Upper lobe of left lung (tissue), 6 donors: Measurements from ENCODE around the gene IKZF3. TPM values are rescaled to one million over a fixed set of nuclear protein-coding genes. Genes with fewer than 3 reads are reported as not detected.

Experiments used
- ATAC-seq, 2 donors: fragments of 200-7000 bp; cut with Tn5 transposase; one replicate each; pipeline ENCODE4 v1.9.1; 2022; ENCODE audit warnings: mild to moderate bottlenecking in 2 of 2, moderate library complexity in 2 of 2; ENCODE audit not compliant: low FRiP score in 2 of 2
- DNase-seq, 2 donors: peaks; one replicate each; pipeline ENCODE4 v3.0.0-alpha.2; 2019 to 2020
- H3K27ac ChIP-seq, 4 donors: fragments of 200-600 bp; sonication (generic); one replicate each; pipeline ENCODE4 v1.5.1; 2016 to 2019
- H3K27me3 ChIP-seq, 4 donors: fragments of 200-600 bp; sonication (generic); one replicate each; pipeline ENCODE4 v1.5.1; 2017 to 2019
- H3K36me3 ChIP-seq, 4 donors: fragments of 200-600 bp; sonication (generic); one replicate each; pipeline ENCODE4 v1.5.1; 2016 to 2019
- H3K4me1 ChIP-seq, 4 donors: fragments of 200-600 bp; sonication (generic); one replicate each; pipeline ENCODE4 v1.5.1; 2018 to 2019
- H3K4me3 ChIP-seq, 4 donors: fragments of 200-600 bp; sonication (generic); one replicate each; pipeline ENCODE4 v1.5.1; 2017 to 2019; ENCODE audit warnings: mild to moderate bottlenecking in 2 of 4, moderate library complexity in 1 of 4
- H3K9me3 ChIP-seq, 4 donors: fragments of 200-600 bp; sonication (generic); one replicate each; pipeline ENCODE4 v1.5.1; 2018 to 2019
- CTCF ChIP-seq, 6 experiments: fragments of 450-650 bp in 4 of 6; fragments of 200-600 bp in 2 of 6; sonication (generic) in 2 of 6; IDR thresholded peaks; one replicate each; pipeline ENCODE4 v1.5.1; 2016 to 2019; ENCODE audit warnings: antibody characterized with exemption in 6 of 6
- EP300 ChIP-seq, 4 donors: sonication (generic); formaldehyde crosslinking; IDR thresholded peaks; one replicate each; pipeline ENCODE4 v1.5.1; 2017; ENCODE audit warnings: antibody characterized with exemption in 4 of 4, control low read depth in 2 of 4
- POLR2A ChIP-seq, 4 donors: fragments of 450-650 bp; IDR thresholded peaks; one replicate each; pipeline ENCODE4 v1.5.1; 2016 to 2017; ENCODE audit warnings: antibody characterized with exemption in 4 of 4, mild to moderate bottlenecking in 2 of 4
- POLR2AphosphoS5 ChIP-seq, 2 donors: sonication (generic); formaldehyde crosslinking; IDR thresholded peaks; one replicate each; pipeline ENCODE4 v1.5.1; 2017; ENCODE audit warnings: antibody characterized with exemption in 2 of 2
- WGBS, 2 donors: methylation state at CpG; one replicate each; pipeline ENCODE4 v1.1.5; 2017 to 2018; 5-methylcytosine and 5-hydroxymethylcytosine counted together
- total RNA-seq, 6 donors: library from RNA; depleted of rRNA in 4 of 6; stranded (reverse); fragments of >200 nt in 4 of 6; gene quantifications; one replicate each; pipeline versions ENCODE4 v1.1.0 to v1.2.1, GENCODE V29; 2016 to 2021
- donor health status: DM: no; HTN: no; CAD: no; lungs with moderate emphysema.
- donor health status: DM: no; HTN: yes; CAD: no; lungs with severe emphysema.

The IKZF3 gene
- total RNA-seq, 6 donors from 2014 or later: 2.2 to 14.9 (median 4.9) TPM

GRCh38 chr17:39777534-39778365, 86.4 kb downstream of the IKZF3 start:
- 45 to 56% methylated on average over 11 of the region's 11 CpGs for WGBS, 2 donors
- Histone ChIP-seq H3K27me3 (no peaks in the 10 kb centered on the region), H3K4me3 (peak overlapping the region in 3 of 4 donors; percentile 12 to 29 (median 27)), H3K36me3 (no peaks in the 10 kb centered on the region), H3K4me1 (peaks cover 12 to 20% (median 17%) of the 10 kb centered on the region in 4 donors), H3K27ac (peak overlapping the region; percentile 8 to 36 (median 29)), H3K9me3 (no peaks in the 10 kb centered on the region)
- ATAC-seq (no peak), DNase-seq (no peak)
- peak in 1 of 4 donors; percentile 31 for TF ChIP-seq POLR2A (IDR thresholded peaks at IDR 0.05)
- TF ChIP-seq EP300 (IDR thresholded peaks at IDR 0.05): no peak
- no peak for TF ChIP-seq POLR2AphosphoS5 (IDR thresholded peaks at IDR 0.05)
- no peak for TF ChIP-seq CTCF (IDR thresholded peaks at IDR 0.05)

GRCh38 chr17:39776252-39776651, 87.9 kb downstream of the IKZF3 start:
- Histone ChIP-seq H3K9me3 (no peaks in the 10 kb centered on the region), H3K27me3 (no peaks in the 10 kb centered on the region), H3K36me3 (no peaks in the 10 kb centered on the region), H3K4me3 (peak overlapping the region in 3 of 4 donors; percentile 1 to 29 (median 27)), H3K4me1 (peaks cover 0 to 13% (median 7%) of the 10 kb centered on the region in 4 donors), H3K27ac (peak overlapping the region in 2 of 4 donors; percentile 37 to 46)
- DNase-seq: no peak
- no peak for ATAC-seq
- TF ChIP-seq CTCF (IDR thresholded peaks at IDR 0.05) (no peak), EP300 (IDR thresholded peaks at IDR 0.05) (no peak), POLR2AphosphoS5 (IDR thresholded peaks at IDR 0.05) (no peak), POLR2A (IDR thresholded peaks at IDR 0.05) (no peak)

- 83 to 87% methylated on average over 2 of the region's 2 CpGs for WGBS, 2 donors
- no peak for ATAC-seq
- Histone ChIP-seq H3K36me3 (no peaks in the 10 kb centered on the region), H3K9me3 (no peaks in the 10 kb centered on the region), H3K4me3 (peak overlapping the region in 1 of 4 donors; percentile 27), H3K4me1 (peaks cover 0 to 7% (median 0%) of the 10 kb centered on the region in 4 donors), H3K27ac (peak overlapping the region in 2 of 4 donors; percentile 0 to 30), H3K27me3 (no peaks in the 10 kb centered on the region)
- DNase-seq: no peak
- no peak for TF ChIP-seq POLR2AphosphoS5 (IDR thresholded peaks at IDR 0.05)
- TF ChIP-seq POLR2A (IDR thresholded peaks at IDR 0.05): no peak
- TF ChIP-seq EP300 (IDR thresholded peaks at IDR 0.05): no peak
- TF ChIP-seq CTCF (IDR thresholded peaks at IDR 0.05): no peak
Measured at GRCh38 chr17:39775031-39775430, 89.1 kb downstream of the IKZF3 start.

- no peaks in the 10 kb centered on the region for H3K36me3 ChIP-seq
- peaks cover 0 to 7% (median 0%) of the 10 kb centered on the region in 4 donors for H3K4me1 ChIP-seq
- no peak overlapping the region for H3K4me3 ChIP-seq
- no peaks in the 10 kb centered on the region for H3K27me3 ChIP-seq
- 87 to 89% methylated on average over 4 of the region's 4 CpGs for WGBS, 2 donors
- H3K9me3 ChIP-seq: no peaks in the 10 kb centered on the region
- peak overlapping the region in 2 of 4 donors; percentile 6 to 62 for H3K27ac ChIP-seq
- TF ChIP-seq POLR2A (IDR thresholded peaks at IDR 0.05) (no peak), EP300 (IDR thresholded peaks at IDR 0.05) (no peak), POLR2AphosphoS5 (IDR thresholded peaks at IDR 0.05) (no peak)
- ATAC-seq: no peak
- no peak for DNase-seq
Measured at GRCh38 chr17:39774047-39774446, 90.1 kb downstream of the IKZF3 start.

- DNase-seq (no peak), ATAC-seq (no peak)
- H3K9me3 ChIP-seq: no peaks in the 10 kb centered on the region
- no peak overlapping the region for H3K4me3 ChIP-seq
- H3K4me1 ChIP-seq: peaks cover 0 to 7% (median 0%) of the 10 kb centered on the region in 4 donors
- no peaks in the 10 kb centered on the region for H3K36me3 ChIP-seq
- H3K27me3 ChIP-seq: no peaks in the 10 kb centered on the region
- WGBS, 2 donors: 78 to 86% methylated on average over 7 of the region's 7 CpGs
- H3K27ac ChIP-seq: peak overlapping the region in 2 of 4 donors; percentile 24 to 55
- no peak for TF ChIP-seq CTCF (IDR thresholded peaks at IDR 0.05)
- no peak for TF ChIP-seq POLR2A (IDR thresholded peaks at IDR 0.05)
- no peak for TF ChIP-seq POLR2AphosphoS5 (IDR thresholded peaks at IDR 0.05)
- TF ChIP-seq EP300 (IDR thresholded peaks at IDR 0.05): no peak
Measured at GRCh38 chr17:39772987-39773934, 90.9 kb downstream of the IKZF3 start.
